GM21786 (cell line): ENCODE measurements around the gene PIM3.

Experiments
- ATAC-seq: cut with Tn5 transposase; IDR thresholded peaks from one replicate; pipeline ENCODE4 v1.9.1; 2021; ENCODE audit not compliant: unreplicated experiment

PIM3 gene

DNA sequence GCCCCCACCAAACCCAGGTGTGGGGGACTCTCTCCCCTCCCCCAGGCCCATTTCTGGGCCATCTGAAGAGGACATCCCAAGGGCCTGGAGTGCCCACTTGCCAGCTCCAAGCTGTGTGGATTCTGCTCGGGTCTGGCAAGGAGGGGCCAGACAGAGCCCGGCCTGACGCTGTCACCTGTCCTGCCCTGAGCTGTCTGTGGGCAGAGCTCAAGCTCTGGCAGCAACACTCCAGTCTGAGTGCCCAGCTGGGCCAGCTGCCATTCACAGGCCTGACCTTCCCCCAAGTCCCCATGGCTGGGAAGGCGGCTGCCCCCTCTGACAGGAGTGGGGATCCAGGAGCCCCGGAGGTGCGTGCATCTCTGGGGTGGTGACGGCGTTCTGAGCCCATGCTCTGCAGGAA lies 6.2 kb upstream of the PIM3 start:
- ATAC-seq, result no peak

- ATAC-seq, result no peak
Observed at GRCh38 chr22:49954991-49955580, 5.5 kb upstream of the PIM3 start.

DNA sequence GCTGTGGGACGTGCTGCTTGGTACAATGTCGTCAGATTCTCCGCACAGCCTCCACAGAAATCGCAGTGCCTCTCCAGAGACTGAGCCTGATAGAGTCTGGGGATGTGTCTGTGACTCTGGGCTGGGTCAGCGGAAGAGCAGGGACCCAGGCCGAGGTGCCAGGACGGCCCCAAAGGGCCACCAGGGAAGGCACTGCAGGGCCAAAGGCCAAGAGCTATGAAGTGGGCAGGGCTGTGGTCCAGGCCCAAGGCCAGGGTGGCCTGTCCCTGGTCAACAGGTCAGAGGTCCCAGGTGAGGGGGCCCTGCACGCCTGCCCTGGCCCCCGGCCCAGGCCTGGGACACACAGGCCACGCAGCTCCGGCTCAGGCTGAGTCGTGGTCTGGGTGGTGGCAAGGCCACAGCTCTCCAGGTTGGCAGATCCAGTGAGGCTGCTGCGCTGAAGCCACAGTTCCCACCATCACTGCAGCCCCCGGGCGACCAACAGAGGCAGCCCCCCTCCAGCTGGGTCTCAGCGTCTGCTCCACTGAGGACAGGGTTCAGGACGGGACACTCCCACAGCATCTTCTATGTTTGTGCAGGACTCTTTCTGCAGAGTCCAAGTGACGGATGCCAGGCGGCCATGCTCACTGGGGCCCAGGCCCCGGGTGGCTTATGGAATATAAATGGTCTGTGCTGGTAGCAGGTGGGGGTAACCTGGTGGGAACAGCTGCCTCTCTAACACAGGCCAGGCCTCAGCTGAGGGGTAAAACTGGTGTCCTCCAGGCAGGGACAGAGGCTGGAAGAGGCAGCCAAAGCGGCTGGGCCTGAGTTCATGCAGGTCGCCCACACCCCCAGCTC lies 4.8 kb upstream of the PIM3 start:
- ATAC-seq, result no peak

- ATAC-seq, result no peak
Observed at GRCh38 chr22:49956418-49956770, 4.2 kb upstream of the PIM3 start.

DNA sequence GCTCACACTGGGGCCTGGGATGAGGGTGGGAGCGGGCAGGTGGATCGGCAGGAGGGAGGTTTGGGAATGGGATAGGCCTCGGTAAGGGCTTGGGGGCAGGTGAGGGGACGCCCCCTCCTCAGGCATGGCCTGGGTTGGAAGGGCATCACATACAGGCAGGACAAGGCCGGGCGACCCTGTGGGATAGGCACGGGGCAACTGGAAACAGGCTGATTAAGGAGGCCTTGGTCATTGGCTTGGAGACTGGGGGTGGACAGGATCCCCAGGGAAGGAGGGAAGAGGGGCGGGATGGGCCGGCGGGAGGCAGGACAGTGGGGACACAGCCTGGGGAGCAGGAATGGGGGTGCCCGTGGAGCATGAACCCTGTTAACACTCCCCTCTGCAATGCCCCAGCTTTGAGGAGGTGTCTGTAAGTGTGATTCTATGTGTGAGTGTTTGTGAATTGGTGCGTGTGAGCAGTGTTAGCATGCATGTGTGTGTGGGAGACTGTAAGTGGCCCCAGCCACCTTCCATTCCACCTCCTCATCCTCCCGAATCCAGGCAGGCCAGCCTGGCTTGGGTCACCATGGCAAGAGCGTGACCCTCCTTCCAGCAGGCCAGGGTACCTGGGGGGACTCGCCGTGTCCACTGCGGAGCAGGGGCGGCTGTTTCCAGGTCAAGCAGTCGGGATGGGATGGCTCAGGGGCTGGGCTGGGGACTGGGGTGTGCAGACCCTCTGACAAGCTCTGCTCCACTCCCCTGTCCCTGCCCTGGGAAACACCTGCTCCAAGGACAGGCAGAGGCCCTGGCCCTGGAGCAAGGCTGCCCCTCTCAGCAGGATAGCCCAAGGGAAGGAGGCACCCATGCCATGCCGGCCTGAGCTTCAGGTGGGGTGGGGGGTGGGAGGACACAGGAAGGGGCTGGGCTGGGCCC lies 3.4 kb upstream of the PIM3 start:
- ATAC-seq, result no peak

- no peak for ATAC-seq
Observed at GRCh38 chr22:49957826-49958365, 2.7 kb upstream of the PIM3 start.

DNA sequence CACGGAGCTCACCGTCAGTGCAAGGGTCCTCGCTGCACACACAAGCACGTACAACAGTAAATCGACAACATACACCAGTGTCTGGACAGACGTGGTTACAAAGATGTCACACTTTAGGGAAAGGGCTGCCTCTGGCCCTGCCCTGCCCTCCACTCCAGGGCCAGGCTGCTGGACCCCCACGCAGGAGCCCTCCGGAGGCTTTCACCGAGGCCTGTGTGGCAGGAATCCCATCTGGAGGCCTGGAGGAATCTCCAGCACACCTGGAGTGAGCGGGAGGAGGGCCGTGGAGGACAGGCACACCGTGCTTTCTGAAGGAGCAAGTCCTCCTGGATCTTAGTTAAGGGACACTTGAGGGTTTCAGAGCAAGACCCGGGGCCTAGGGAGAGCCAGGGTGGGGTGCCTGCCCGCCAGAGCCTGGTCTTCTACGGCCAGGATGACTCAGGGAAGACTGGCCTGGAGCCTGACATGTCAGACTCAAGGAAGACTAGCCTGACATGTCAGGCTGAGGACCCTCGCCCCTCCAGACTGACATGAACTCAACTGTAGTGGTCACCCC lies 2.1 kb upstream of the PIM3 start:
- no peak for ATAC-seq

DNA sequence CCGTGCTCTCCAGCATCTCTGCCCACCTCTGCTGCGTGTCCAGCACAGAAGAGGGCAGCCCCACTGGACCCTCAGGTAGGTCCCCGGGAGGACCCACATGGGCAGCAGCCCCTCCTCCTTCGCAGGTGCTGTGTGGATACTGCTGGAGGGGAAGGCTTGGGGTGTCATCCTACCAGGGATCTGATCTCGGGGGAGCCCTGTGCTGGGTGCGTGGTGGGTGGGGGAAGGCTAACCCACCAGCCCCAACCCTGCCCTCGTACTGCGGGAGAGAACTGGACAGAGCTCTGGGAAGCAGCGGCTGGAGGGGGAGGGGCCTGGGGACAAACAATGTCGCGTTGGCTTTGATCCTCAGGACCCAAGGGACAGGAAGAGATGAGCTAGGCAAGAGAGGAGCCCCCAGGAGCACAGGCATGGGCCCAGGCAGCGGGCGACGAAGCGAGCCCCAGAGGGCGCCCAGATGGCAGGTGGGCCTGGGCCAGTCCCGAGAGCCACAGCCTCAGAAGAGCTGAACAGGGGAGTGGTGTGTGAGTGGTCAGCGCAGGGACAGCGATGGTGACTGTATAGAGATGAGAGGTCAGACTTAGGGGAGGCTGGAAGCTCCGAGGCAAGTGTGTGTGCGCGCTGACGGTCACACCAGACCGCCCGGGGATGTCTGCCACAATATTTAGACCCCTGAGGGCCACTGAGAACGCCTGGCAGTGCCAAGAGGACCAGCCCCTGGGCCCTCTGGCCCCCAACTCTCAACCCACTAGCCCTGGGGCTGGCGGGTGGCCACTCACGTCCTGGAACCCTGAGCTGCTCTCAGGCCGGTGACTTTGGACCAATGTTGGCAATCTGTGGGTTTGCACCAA lies 1.4 kb upstream of the PIM3 start:
- no peak for ATAC-seq

DNA sequence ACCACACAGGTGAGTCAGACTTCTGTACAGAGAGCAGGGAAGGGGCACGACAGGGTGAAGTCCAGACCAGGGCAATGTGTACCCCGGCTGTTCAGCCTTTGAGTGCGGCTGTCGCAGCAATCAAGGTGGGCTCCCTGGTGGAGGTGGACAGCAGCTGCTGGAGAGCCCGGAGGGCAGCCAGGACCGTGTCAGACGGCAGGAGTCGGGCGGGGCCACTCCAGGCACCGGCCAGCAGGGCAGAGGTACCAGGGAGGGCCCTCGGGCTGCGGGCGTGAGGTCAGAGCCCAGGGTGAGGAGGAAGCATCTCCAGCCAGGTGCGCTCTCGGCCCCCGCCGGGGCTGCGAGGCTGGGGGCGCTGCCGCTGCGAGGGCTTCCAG lies 802 bp upstream of the PIM3 start:
- no peak for ATAC-seq

DNA sequence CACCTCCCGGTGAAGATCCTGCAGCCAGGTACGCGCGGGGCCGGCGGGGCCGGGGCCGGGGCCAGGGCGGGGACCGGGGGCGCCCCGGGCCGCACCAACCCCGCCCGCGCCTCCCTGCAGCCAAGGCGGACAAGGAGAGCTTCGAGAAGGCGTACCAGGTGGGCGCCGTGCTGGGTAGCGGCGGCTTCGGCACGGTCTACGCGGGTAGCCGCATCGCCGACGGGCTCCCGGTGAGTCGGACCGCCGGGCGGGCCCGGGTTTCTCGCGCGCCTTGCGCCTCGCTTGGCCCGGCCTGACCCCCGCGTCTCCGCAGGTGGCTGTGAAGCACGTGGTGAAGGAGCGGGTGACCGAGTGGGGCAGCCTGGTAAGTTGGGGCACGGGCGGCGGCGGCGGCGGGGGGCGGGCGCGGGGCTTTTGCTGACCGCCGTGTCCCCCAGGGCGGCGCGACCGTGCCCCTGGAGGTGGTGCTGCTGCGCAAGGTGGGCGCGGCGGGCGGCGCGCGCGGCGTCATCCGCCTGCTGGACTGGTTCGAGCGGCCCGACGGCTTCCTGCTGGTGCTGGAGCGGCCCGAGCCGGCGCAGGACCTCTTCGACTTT lies 531 bp downstream of the PIM3 start:
- ATAC-seq, result no peak

DNA sequence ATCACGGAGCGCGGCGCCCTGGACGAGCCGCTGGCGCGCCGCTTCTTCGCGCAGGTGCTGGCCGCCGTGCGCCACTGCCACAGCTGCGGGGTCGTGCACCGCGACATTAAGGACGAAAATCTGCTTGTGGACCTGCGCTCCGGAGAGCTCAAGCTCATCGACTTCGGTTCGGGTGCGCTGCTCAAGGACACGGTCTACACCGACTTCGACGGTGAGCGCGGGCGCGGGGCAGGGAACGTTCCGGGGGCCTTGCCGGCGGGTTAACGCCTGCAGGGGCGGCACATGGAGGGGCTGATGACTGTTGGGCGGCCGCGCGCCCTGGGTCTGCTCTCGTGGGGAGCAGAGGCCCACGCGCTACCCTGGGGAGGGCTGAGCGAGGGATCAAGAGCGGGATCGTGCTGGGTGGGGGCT lies 1.0 kb downstream of the PIM3 start:
- no peak for ATAC-seq

- ATAC-seq, result no peak
Observed at GRCh38 chr22:49962012-49962750, 1.6 kb downstream of the PIM3 start.

DNA sequence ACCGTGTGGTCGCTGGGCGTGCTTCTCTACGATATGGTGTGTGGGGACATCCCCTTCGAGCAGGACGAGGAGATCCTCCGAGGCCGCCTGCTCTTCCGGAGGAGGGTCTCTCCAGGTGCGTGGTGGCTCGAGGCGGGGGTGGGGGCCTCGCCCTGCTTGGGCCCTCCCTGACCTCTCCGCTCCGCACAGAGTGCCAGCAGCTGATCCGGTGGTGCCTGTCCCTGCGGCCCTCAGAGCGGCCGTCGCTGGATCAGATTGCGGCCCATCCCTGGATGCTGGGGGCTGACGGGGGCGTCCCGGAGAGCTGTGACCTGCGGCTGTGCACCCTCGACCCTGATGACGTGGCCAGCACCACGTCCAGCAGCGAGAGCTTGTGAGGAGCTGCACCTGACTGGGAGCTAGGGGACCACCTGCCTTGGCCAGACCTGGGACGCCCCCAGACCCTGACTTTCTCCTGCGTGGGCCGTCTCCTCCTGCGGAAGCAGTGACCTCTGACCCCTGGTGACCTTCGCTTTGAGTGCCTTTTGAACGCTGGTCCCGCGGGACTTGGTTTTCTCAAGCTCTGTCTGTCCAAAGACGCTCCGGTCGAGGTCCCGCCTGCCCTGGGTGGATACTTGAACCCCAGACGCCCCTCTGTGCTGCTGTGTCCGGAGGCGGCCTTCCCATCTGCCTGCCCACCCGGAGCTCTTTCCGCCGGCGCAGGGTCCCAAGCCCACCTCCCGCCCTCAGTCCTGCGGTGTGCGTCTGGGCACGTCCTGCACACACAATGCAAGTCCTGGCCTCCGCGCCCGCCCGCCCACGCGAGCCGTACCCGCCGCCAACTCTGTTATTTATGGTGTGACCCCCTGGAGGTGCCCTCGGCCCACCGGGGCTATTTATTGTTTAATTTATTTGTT lies 2.4 kb downstream of the PIM3 start:
- ATAC-seq, result no peak

- ATAC-seq, result no peak
Observed at GRCh38 chr22:49963647-49964026, 3.1 kb downstream of the PIM3 start.

- ATAC-seq, result no peak
Observed at GRCh38 chr22:49964136-49965090, 3.8 kb downstream of the PIM3 start.

DNA sequence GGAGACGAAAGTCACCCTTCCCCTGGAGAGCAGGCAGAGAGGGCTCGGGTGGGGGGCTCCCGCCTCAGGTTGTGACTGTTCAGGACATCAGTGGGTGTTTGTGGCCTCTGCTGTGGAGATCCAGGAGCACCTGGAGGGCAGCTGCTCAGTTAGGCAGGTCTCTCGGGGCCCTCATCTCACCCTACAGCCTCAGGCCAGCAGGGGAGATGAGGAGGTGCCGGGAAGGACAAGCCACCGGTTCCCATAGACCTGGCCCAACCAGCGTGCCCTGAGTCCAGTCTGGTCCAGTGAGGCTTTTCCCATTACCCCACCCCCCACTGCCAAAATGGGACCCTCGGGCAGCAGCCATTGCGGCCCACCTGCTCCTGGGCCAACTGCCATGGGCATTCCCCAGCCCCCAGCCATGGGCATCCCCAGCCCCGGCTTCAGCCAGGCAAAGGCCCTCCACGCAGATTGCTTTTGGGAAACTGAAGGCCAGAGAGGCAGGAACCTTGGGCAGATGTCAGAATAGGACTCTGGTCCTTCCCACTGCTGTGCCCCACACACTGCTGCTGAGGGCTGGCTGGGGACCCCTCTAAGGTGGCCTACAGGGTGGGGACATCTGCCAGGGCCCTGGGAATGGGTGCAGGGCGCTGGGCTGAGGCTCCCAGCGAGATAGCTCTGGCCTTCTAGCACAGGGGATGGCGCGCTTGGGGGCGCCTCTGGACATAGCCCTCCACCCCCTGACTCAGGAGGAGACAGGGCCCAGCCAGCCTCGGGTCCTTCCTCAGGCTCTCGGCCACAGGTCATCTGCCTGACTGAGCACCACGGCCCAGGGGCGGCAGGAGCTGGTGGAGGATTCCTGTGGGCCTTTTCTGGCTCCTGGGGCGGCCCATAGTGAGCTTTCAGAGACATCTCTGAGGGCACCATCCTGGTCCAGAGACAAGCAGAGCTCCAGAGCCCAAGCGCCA lies 4.8 kb downstream of the PIM3 start:
- no peak for ATAC-seq
